Fibroblast of lung (primary cell): Measurements from ENCODE around the gene CLDN19.

Experiments used
- CTCF ChIP-seq, 2 donors: IDR thresholded peaks in 1 of 2; conservative IDR thresholded peaks in 1 of 2; 1 replicate in 1 of 2; 2 replicates in 1 of 2; pipeline ENCODE4 v1.5.1; 2011 to 2012; ENCODE audit warnings: low read length in 2 of 2, control low read depth in 1 of 2, inconsistent platforms in 1 of 2, low read depth in 1 of 2, mild to moderate bottlenecking in 1 of 2
- EZH2 ChIP-seq: IDR thresholded peaks from 2 replicates; pipeline ENCODE4 v1.5.1; 2012; ENCODE audit warnings: low read length, control low read depth, mild to moderate bottlenecking; ENCODE audit errors: missing control alignments

GRCh38 chr1:42740851-42741580 is 980 bp upstream of the CLDN19 start:
- TF ChIP-seq EZH2 (no peak), CTCF (conservative IDR thresholded peaks at IDR 0.05 in 1 of 2, IDR thresholded peaks at IDR 0.05 in 1 of 2; ENCODE audit: low read depth in 1 of 2, low read length in 2 of 2) (no peak)
